Colonic mucosa (tissue), 4 donors: ENCODE data around the gene PDSS2. TPM values are rescaled to one million over a fixed set of nuclear protein-coding genes. Genes with fewer than 3 reads are reported as not detected.

Source experiments
- DNase-seq: peaks from one replicate; pipeline ENCODE4 v3.0.0-alpha.2; 2020
- H3K27ac ChIP-seq: fragments of 200-600 bp; one replicate; pipeline ENCODE4 v1.8.0; 2021
- H3K27me3 ChIP-seq: fragments of 200-600 bp; one replicate; pipeline ENCODE4 v1.8.0; 2021
- H3K36me3 ChIP-seq: fragments of 200-600 bp; one replicate; pipeline ENCODE4 v1.8.0; 2021
- H3K4me1 ChIP-seq: fragments of 200-600 bp; one replicate; pipeline ENCODE4 v1.8.0; 2021; ENCODE audit warnings: mild to moderate bottlenecking
- H3K4me3 ChIP-seq: fragments of 200-600 bp; one replicate; pipeline ENCODE4 v1.8.0; 2021
- H3K9ac ChIP-seq, 2 donors: one replicate each; pipeline ENCODE4 v1.7.0; 2013; ENCODE audit warnings: control low read depth in 2 of 2, low read depth in 2 of 2, low read length in 2 of 2
- H3K9me3 ChIP-seq: fragments of 200-600 bp; one replicate; pipeline ENCODE4 v1.8.0; 2021
- intact Hi-C: fragments of 100-400 bp; cut with DNase I; formaldehyde crosslinking; loops from one replicate; pipeline ENCODE4 v1.14.1; 2022
- total RNA-seq, 2 donors: library from RNA; stranded (reverse); fragmentation: NEBNext Ultra II Directional in 1 of 2; extraction: Animal tissue kit (Norgen Biotek cat#: 25700) in 1 of 2; gene quantifications; one replicate each; pipeline ENCODE4 v1.2.1, GENCODE V29; 2021
- TF ChIP-seq, protein P1 (sequence below): fragments of 200-600 bp; IDR thresholded peaks from one replicate; pipeline ENCODE4 v1.8.0; 2022; ENCODE audit warnings: antibody characterized with exemption, mild to moderate bottlenecking
- donor health status: healthy.
- donor health status: DM: no; HTN: no; CAD: no.
- donor health status: DM: no; HTN: no; CAD: no.

PDSS2 gene
- total RNA-seq, 2 donors from 2014 or later, result 26.3 to 35.7 TPM

DNA sequence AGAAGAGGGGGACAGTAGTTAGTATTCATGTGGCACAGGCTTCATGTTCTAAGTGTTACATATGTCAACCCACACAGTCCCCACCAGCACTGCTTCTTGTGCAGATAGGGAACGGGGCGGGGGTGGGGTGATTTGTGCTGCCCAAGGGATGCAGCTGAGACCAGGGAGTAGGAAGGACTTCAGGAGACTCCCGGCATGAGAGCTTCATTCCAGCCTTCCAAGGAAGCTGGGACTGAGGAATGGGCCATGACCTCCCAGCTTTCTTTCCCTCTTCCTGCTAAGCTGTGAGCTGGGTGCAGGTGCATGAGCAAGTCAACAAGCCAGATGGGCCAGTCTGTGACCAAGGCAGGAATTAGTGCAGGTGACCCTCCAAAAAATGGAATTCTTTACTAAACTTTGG lies 353.2 kb downstream of the PDSS2 start:
- no peak overlapping the region for H3K4me3 ChIP-seq
- intact Hi-C loops, result no loop called here
- TF ChIP-seq, protein P1, sequence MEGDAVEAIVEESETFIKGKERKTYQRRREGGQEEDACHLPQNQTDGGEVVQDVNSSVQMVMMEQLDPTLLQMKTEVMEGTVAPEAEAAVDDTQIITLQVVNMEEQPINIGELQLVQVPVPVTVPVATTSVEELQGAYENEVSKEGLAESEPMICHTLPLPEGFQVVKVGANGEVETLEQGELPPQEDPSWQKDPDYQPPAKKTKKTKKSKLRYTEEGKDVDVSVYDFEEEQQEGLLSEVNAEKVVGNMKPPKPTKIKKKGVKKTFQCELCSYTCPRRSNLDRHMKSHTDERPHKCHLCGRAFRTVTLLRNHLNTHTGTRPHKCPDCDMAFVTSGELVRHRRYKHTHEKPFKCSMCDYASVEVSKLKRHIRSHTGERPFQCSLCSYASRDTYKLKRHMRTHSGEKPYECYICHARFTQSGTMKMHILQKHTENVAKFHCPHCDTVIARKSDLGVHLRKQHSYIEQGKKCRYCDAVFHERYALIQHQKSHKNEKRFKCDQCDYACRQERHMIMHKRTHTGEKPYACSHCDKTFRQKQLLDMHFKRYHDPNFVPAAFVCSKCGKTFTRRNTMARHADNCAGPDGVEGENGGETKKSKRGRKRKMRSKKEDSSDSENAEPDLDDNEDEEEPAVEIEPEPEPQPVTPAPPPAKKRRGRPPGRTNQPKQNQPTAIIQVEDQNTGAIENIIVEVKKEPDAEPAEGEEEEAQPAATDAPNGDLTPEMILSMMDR, result no peak
- no peak overlapping the region for H3K9ac ChIP-seq
- H3K9me3 ChIP-seq, result no peaks in the 10 kb centered on the region
- H3K27ac ChIP-seq, result no peak overlapping the region
- no peaks in the 10 kb centered on the region for H3K36me3 ChIP-seq
- H3K4me1 ChIP-seq, result no peaks in the 10 kb centered on the region
- no peaks in the 10 kb centered on the region for H3K27me3 ChIP-seq
- DNase-seq, result no peak

DNA sequence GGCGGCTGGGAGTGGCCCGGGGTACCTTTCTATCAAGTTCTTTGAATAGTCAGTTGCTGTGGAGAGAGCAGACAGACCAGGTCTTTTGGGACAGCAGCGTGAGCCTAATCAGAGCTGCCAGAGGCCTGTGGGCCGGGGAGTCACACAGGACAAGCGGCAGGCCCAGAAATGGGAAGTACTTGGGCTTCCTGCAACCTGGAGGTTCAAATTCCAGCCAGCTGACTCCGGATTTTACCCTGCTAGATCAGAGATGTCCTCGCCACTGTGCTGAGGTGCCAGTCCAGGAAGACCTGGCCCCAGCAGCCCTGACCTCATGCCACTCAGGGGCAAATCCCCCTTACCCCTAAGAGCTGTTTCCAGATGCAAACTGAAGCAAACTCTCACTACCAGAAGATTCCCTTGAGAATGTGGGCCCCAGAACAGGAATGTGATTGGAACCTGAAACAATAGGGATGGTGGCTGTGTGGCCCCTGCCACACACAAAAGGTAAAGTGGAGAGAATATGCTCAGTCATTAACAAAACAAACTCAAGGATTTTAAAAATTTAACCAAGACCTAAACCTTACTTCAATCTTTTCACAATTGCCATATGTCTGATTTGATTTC lies 353.8 kb downstream of the PDSS2 start:
- intact Hi-C loops, result no loop called here
- Histone ChIP-seq H3K9me3 (no peaks in the 10 kb centered on the region), H3K36me3 (no peaks in the 10 kb centered on the region), H3K9ac (no peak overlapping the region), H3K27ac (no peak overlapping the region), H3K4me1 (no peaks in the 10 kb centered on the region), H3K4me3 (no peak overlapping the region), H3K27me3 (no peaks in the 10 kb centered on the region)
- TF ChIP-seq, protein P1, result no peak
- DNase-seq, result no peak

DNA sequence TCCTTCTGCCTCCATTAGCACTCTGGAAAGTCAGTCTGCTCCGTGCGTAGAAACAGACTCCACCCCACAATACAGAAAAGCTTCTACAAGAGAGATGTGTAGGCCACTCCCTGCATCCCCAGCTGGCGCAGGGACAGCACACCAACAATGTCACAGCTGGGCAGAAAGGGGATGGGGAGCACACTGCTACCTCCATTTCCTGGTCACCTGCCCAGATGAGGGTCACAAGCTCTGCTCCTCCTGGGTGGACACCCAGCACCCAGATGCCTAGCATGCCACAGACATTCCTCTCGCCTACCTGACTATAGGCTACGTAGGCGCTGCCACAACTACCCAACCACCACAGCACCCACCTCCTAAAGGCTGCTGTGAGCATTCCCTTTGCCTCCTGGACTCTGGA lies 356.3 kb downstream of the PDSS2 start:
- Histone ChIP-seq H3K27me3 (no peaks in the 10 kb centered on the region), H3K9me3 (no peaks in the 10 kb centered on the region), H3K4me1 (no peaks in the 10 kb centered on the region), H3K27ac (no peak overlapping the region), H3K9ac (no peak overlapping the region), H3K36me3 (no peaks in the 10 kb centered on the region), H3K4me3 (no peak overlapping the region)
- no peak for DNase-seq
- intact Hi-C loops, result no loop called here
- TF ChIP-seq, protein P1, result no peak

Other genes with a start within 250 kb of the PDSS2 start
- 1 to 10 TPM in 1 of 2 donors, under 1 TPM in 1; 0.67 to 3.4 TPM for gene SOBP, start 30.6 kb upstream of the PDSS2 start, total RNA-seq